Measurements from ENCODE around the gene PUSL1.

The PUSL1 gene

DNA sequence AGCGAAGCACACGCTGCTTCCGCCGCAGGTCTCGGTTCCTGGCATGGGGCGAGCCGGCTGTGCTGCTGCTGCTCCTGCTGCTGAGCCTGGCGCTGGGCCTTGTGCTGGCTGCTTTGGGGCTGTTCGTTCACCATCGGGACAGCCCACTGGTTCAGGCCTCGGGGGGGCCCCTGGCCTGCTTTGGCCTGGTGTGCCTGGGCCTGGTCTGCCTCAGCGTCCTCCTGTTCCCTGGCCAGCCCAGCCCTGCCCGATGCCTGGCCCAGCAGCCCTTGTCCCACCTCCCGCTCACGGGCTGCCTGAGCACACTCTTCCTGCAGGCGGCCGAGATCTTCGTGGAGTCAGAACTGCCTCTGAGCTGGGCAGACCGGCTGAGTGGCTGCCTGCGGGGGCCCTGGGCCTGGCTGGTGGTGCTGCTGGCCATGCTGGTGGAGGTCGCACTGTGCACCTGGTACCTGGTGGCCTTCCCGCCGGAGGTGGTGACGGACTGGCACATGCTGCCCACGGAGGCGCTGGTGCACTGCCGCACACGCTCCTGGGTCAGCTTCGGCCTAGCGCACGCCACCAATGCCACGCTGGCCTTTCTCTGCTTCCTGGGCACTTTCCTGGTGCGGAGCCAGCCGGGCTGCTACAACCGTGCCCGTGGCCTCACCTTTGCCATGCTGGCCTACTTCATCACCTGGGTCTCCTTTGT is 25.3 kb downstream of the PUSL1 start:
- Histone ChIP-seq H3K27ac (ENCODE audit: low read depth, low read length) (no peak overlapping the region), H3K27me3 (ENCODE audit: control insufficient read depth, low read length) (no peaks in the 10 kb centered on the region), H3F3A (ENCODE audit: control insufficient read depth, insufficient read depth) (no peaks in the 10 kb centered on the region), H3K36me3 (ENCODE audit: control insufficient read depth, low read length) (peaks cover 12% of the 10 kb centered on the region), H3K4me1 (ENCODE audit: control insufficient read depth, low read length) (peaks cover 7% of the 10 kb centered on the region; the same call in 1 of the 2 replicates), H3K9me3 (ENCODE audit: control insufficient read depth, insufficient read depth, low read length) (peaks cover 13% of the 10 kb centered on the region), H3K79me2 (ENCODE audit: control insufficient read depth, low read length) (no peaks in the 10 kb centered on the region), H3K9me2 (replicated peaks; ENCODE audit: control insufficient read depth, low read length) (no peaks in the 10 kb centered on the region), H3K4me3 (ENCODE audit: low read length) (no peak overlapping the region), H4K20me1 (ENCODE audit: control insufficient read depth, insufficient read depth, low read depth, low read length) (peaks cover 5% of the 10 kb centered on the region; the same call in 1 of the 2 replicates), H3K4me2 (ENCODE audit: low read length) (no peak overlapping the region)
- TF ChIP-seq EZH2phosphoT487 (IDR thresholded peaks at IDR 0.05; ENCODE audit: borderline replicate concordance, low read length), result no peak
- TF ChIP-seq, protein P1, sequence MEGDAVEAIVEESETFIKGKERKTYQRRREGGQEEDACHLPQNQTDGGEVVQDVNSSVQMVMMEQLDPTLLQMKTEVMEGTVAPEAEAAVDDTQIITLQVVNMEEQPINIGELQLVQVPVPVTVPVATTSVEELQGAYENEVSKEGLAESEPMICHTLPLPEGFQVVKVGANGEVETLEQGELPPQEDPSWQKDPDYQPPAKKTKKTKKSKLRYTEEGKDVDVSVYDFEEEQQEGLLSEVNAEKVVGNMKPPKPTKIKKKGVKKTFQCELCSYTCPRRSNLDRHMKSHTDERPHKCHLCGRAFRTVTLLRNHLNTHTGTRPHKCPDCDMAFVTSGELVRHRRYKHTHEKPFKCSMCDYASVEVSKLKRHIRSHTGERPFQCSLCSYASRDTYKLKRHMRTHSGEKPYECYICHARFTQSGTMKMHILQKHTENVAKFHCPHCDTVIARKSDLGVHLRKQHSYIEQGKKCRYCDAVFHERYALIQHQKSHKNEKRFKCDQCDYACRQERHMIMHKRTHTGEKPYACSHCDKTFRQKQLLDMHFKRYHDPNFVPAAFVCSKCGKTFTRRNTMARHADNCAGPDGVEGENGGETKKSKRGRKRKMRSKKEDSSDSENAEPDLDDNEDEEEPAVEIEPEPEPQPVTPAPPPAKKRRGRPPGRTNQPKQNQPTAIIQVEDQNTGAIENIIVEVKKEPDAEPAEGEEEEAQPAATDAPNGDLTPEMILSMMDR (IDR thresholded peaks at IDR 0.05; ENCODE audit: low read depth, low read length, poor library complexity, severe bottlenecking), result no peak

DNA sequence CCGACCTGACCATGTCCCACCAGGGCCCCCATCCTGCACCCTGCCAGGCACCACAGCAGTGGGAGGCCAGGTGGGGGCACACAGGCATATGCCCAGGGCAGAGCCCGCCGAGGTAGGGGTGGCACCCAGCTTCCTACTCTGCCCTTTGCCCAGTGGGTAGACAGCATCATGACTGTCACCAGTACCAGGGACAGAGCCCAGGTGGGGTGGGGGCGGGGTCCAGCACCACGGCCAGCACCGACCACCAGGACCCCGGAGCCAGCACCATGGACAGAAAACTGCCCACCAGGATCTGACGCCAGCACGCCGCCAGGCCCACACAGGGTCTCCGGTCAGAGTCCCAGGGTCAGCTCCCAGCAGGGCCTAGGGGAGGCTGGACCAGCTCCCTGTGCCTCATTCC is 26.4 kb downstream of the PUSL1 start:
- TF ChIP-seq, protein P1 (IDR thresholded peaks at IDR 0.05; ENCODE audit: low read depth, low read length, poor library complexity, severe bottlenecking), result no peak
- no peak for TF ChIP-seq EZH2phosphoT487 (IDR thresholded peaks at IDR 0.05; ENCODE audit: borderline replicate concordance, low read length)
- Histone ChIP-seq H3K27ac (ENCODE audit: low read depth, low read length) (no peak overlapping the region), H3K4me1 (ENCODE audit: control insufficient read depth, low read length) (peaks cover 7% of the 10 kb centered on the region; the same call in 1 of the 2 replicates), H3K9me2 (replicated peaks; ENCODE audit: control insufficient read depth, low read length) (no peaks in the 10 kb centered on the region), H3K36me3 (ENCODE audit: control insufficient read depth, low read length) (peaks cover 10% of the 10 kb centered on the region), H3K4me2 (ENCODE audit: low read length) (no peak overlapping the region), H3K4me3 (ENCODE audit: low read length) (no peak overlapping the region), H3K9me3 (ENCODE audit: control insufficient read depth, insufficient read depth, low read length) (peaks cover 8% of the 10 kb centered on the region), H4K20me1 (ENCODE audit: control insufficient read depth, insufficient read depth, low read depth, low read length) (peaks cover 5% of the 10 kb centered on the region; the same call in 1 of the 2 replicates), H3F3A (ENCODE audit: control insufficient read depth, insufficient read depth) (no peaks in the 10 kb centered on the region), H3K79me2 (ENCODE audit: control insufficient read depth, low read length) (no peaks in the 10 kb centered on the region), H3K27me3 (ENCODE audit: control insufficient read depth, low read length) (no peaks in the 10 kb centered on the region)

DNA sequence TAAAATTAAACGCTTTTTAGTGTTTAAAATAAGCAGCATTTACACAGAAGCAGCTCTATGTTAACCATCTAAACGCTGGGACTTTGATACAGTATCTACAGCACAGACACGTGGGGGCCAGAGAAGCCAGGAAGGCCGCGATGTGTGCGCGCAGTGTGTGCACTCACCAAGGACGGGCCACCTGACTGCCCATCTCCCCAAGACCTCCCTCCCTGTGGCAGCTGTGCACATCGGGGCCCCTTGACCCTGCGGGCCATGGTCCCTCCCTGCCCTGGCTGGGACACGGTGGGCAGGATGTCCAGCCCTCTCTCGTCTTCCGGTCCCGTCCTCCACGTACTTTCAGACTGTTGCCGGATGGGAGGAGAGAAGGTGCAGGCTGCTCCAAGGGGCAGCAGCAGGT is 26.9 kb downstream of the PUSL1 start:
- no peak overlapping the region for H3K27ac ChIP-seq (ENCODE audit: low read depth, low read length)
- TF ChIP-seq EZH2phosphoT487 (IDR thresholded peaks at IDR 0.05; ENCODE audit: borderline replicate concordance, low read length), result no peak
- TF ChIP-seq, protein P1 (IDR thresholded peaks at IDR 0.05; ENCODE audit: low read depth, low read length, poor library complexity, severe bottlenecking), result no peak
- peaks cover 12% of the 10 kb centered on the region for H3K36me3 ChIP-seq (ENCODE audit: control insufficient read depth, low read length)
- H3K27me3 ChIP-seq (ENCODE audit: control insufficient read depth, low read length), result no peaks in the 10 kb centered on the region
- H4K20me1 ChIP-seq (ENCODE audit: control insufficient read depth, insufficient read depth, low read depth, low read length), result peaks cover 5% of the 10 kb centered on the region; the same call in 1 of the 2 replicates
- H3K4me2 ChIP-seq (ENCODE audit: low read length), result no peak overlapping the region
- no peaks in the 10 kb centered on the region for H3F3A ChIP-seq (ENCODE audit: control insufficient read depth, insufficient read depth)
- H3K9me3 ChIP-seq (ENCODE audit: control insufficient read depth, insufficient read depth, low read length), result peaks cover 3% of the 10 kb centered on the region
- H3K4me3 ChIP-seq (ENCODE audit: low read length), result no peak overlapping the region
- peaks cover 3% of the 10 kb centered on the region; the same call in 1 of the 2 replicates for H3K4me1 ChIP-seq (ENCODE audit: control insufficient read depth, low read length)
- no peaks in the 10 kb centered on the region for H3K9me2 ChIP-seq (replicated peaks; ENCODE audit: control insufficient read depth, low read length)
- H3K79me2 ChIP-seq (ENCODE audit: control insufficient read depth, low read length), result no peaks in the 10 kb centered on the region

Measured in DOHH2 (cell line).